Measurements from ENCODE around the gene CDK14.

Gene CDK14

DNA sequence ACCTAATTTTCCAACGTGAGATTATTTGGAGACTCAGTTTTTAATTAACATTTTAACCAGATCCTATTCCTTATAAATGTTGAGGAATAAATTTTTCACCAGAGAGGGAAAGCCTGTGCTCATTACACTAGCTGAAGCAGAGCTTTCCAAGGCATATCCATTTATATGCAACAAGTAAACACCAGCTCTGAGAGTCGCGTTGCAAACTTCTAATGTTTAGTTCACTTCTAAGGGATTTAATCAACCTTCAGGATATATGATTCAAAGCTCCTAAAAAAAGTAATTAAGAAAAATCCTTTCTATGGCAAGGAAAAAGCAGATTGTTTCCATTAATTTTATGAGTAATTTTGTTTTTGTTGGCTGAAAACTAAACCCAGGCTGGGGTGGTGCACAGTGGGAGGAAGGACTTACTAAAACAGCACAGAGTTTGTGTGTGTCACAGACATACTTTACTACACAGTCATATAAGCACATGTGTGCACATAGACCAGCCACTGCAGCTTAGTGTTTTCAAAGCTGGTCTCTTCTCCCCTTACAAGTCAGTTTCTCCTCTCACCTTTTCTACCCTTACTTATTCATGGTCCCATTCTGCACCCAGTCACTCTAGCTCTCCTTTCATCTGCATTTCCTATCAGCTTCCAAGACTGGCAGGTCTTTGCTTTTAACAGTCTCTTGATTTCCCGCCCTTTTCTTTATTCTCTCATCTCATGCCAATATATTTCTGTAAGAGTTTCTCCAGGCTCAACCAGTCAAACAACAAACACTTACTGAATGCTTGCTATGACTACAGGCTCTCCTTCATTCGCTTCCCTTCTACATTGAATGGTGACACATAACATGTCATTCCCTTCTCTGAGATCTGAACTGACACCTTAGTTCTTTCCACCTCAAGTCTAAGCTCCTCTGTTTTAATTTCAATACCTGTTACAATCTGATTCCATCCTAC lies 587.0 kb downstream of the CDK14 start:
- no peak for DNase-seq

DNA sequence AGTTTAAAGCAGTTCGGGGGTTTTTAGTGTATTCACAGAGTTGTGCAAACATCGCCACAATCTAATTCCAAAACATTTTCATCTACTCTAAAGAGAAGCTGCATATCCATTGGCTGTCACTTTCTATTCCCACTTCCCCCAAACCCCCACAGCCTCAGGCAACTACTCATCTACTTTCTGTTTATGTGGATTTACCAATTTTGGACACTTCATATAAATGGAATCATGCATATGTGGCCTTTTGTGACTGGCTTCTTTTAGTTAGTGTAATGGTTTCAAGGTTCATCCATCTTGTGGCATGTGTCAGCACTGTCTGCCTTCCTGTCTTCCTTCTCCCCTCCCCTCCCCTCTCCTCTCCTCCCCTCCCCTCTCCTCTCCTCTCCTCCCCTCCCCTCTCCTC lies 589.6 kb downstream of the CDK14 start:
- DNase-seq = no peak

DNA sequence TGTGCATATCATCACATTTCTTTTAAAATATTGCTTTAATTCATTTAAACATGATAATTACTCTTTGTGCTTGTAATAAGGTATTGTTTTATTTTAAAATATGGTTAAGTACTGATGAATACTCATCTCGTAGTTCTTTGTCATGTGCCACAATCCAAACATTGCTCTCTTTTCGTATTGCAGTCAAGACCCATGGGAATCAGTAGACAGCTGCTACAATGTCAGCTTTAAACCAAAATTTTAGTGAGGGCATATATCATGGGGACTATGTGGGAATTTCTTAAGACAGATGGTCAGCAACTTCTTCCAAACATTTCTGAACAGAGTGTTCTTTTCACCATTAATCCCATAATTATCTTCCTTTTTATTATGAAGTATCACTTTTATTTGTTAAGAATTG lies 590.9 kb downstream of the CDK14 start:
- no peak for DNase-seq

- no peak for DNase-seq
Measured at GRCh38 chr7:91191771-91192170, 595.6 kb downstream of the CDK14 start.

- DNase-seq = no peak
Measured at GRCh38 chr7:91193141-91193540, 597.0 kb downstream of the CDK14 start.

- no peak for DNase-seq
Measured at GRCh38 chr7:91194841-91195240, 598.7 kb downstream of the CDK14 start.

- DNase-seq = no peak
Measured at GRCh38 chr7:91196058-91196457, 599.9 kb downstream of the CDK14 start.

DNA sequence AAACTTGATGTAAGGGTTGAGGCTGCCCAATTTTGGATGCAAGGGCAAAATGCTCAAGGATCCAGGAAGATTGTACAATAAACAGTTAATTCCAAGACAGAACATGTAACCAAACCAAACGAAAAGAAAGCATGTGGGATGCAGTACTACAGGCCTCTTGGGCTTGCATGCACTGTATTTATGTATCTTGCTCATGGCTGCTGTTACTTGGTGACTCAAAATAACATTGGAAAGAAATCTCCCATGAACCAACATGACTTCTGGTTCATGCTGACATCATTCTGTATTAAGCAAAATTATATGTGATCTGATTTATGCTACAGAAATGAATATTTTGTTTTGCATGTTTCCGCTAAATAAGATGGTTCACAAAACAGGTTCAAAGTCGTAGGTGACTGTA lies 602.2 kb downstream of the CDK14 start:
- DNase-seq = no peak

GRCh38 chr7:91199601-91200000 lies 603.5 kb downstream of the CDK14 start:
- DNase-seq = no peak

GRCh38 chr7:91201442-91202113 lies 605.5 kb downstream of the CDK14 start:
- DNase-seq = no peak

DNA sequence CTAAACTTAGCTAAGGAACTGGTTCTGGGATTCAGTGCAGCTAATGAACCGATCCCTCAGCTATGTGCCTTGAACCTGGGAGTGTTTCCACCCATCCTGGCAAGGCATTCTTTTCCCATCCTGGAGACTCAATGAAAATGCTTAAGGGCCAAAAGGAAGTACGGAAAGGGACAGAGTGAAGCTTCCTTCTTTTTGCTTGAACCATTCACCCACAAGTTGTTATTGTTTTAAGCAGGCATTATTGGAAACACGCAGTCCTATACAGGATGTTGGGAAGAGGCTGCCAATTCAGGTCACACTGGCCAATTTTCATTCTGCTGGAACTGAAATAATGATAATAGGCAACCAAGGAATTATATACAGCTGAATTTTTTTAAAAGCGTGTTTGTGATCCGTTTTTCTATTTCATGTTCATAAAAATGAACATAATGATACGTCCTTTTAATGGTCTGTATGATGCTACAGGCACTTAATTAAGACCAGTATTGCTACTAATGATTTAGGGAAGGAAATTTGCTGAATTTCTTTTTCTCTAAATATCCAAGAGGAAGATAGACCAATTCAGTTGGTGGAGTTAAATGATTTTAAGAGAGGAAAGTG lies 610.3 kb downstream of the CDK14 start:
- no peak for DNase-seq

DNA sequence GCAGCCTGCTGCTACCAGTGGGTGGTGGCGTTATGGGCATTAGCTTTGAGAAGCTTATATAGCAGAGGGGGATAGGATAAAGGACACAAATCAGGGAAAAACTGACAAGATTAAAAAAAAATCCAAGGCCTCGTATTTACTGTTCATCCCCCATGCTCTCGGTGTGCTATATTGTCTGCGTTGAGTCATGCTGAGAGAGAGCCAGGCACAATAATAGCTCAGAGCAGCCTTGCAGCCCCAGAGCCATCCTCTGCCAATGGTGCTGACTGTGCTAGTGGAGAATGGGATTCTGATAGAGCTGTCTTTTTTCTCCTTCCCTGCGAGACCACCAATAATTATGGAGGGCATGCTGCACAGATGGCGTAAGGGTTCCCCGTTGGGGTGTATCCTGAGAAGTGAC lies 616.5 kb downstream of the CDK14 start:
- DNase-seq = no peak

- no peak for DNase-seq
Measured at GRCh38 chr7:91226411-91226810, 630.3 kb downstream of the CDK14 start.

DNA sequence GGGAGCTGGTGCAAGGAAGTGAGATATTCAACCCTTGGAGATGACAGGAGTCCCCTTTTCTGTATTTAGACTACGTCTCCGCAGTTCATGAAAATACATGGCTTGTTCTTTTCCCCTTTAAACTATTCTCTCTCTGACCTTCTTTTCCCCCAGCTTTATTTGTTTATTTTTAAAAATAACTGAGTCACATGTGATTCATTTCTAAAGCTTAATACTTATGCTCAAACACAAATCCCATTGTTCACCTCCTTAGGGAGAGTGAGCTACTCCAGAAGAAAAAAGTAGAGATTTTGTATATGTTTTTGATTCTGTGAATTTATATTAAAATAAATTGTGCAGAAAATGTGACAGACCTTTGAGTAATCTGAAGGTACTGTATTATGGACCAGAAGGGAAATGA lies 632.2 kb downstream of the CDK14 start:
- no peak for DNase-seq

- DNase-seq = no peak
Measured at GRCh38 chr7:91228927-91229558, 632.9 kb downstream of the CDK14 start.

DNA sequence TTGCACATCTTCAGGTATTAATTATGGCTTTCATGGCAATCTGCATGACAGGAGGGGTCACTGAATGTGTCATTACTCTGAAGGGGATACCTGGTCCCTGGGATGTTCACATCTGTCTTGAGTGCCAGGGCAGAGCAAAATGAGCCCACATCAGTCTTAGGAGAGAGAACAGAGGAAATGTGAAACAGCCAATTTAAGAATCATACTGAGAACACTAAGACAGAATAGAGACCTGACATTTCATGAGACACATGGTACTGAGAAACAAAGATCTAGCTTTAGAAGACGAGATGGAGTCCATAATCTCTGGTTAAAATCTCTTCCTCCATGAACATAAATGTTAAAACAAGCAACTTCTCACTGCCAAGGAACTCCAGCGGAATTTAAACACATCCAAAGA lies 634.0 kb downstream of the CDK14 start:
- DNase-seq = no peak

- no peak for DNase-seq
Measured at GRCh38 chr7:91230503-91230902, 634.4 kb downstream of the CDK14 start.

DNA sequence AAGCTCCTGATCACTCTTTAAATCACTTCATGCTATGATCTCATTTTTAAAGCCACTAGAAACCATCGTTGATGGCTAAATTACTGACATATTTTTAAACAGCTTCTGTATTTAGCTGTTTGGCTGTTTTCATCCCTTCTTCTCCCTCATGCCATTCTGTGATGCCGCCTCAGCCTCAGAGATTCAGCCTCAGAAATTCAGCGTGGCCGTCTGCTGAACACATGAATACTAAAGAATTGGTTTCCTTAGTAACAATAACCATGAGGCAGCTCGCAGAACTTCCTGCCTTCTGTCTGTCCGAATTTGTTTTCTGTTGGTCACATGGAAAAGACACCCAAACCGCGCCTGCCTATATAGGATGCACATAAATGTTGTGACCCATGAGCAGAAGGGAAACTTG lies 637.1 kb downstream of the CDK14 start:
- DNase-seq = no peak

DNA sequence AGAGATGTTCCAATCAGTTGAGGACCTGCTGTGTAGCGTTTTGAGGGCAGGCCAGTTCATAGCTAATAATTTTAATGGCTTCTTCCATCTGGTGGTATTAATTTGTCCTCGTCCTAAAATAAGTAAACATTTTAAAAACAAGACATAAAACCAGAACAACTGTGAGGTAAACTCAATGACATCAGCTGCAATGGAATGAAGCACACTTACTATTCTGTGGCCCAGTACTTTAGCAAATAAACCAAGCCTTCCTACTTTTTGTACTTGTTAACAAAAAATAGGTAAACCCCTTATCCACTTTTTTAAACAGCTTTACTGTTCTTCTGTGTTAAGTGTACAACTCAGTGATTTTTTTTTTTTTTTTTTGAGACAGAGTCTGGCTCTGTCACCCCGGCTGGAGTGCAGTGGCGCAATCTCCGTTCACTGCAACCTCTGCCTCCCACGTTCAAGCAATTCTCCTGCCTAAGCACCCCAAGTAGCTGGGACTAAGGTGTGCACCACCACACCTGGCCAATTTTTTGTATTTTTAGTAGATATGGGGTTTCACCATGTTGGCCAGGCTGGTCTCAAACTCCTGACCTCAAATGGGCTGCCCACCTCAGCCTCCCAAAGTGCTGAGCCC lies 639.2 kb downstream of the CDK14 start:
- no peak for DNase-seq

GRCh38 chr7:91239171-91239604 lies 643.1 kb downstream of the CDK14 start:
- DNase-seq = no peak

- DNase-seq = no peak
Measured at GRCh38 chr7:91239772-91240171, 643.7 kb downstream of the CDK14 start.

GRCh38 chr7:91240376-91240941 lies 644.3 kb downstream of the CDK14 start:
- no peak for DNase-seq

All from CD4-positive, alpha-beta T cell treated with Interleukin-10 for 1 hour (primary cell).